Measurements from ENCODE around the gene ERFE.

Gene ERFE

GRCh38 chr2:238130111-238130695 is 28.6 kb upstream of the ERFE start:
- Histone ChIP-seq H3K4me3 (ENCODE audit: insufficient read depth, low read length, poor library complexity, severe bottlenecking) (no peak overlapping the region), H4K20me1 (ENCODE audit: low read depth, low read length) (no peaks in the 10 kb centered on the region), H3K9me2 (replicated peaks; ENCODE audit: insufficient read depth, low read length) (no peaks in the 10 kb centered on the region), H3K4me2 (ENCODE audit: low read depth, low read length, poor library complexity, severe bottlenecking) (no peak overlapping the region), H3K9me3 (ENCODE audit: insufficient read depth, low read length) (0 out of 2 replicates have a peak, but pooled peaks cover 4% of the 10 kb centered on the region), H3K27me3 (ENCODE audit: low read length) (no peaks in the 10 kb centered on the region), H3F3A (ENCODE audit: insufficient read depth) (no peaks in the 10 kb centered on the region), H3K79me2 (ENCODE audit: insufficient read depth, low read length) (no peaks in the 10 kb centered on the region), H3K27ac (ENCODE audit: low read depth, low read length) (no peak overlapping the region), H3K9ac (ENCODE audit: low read length) (no peak overlapping the region), H2AFZ (ENCODE audit: low read depth, low read length, severe bottlenecking) (no peak overlapping the region), H3K36me3 (ENCODE audit: low read length) (no peaks in the 10 kb centered on the region)
- TF ChIP-seq EZH2phosphoT487 (conservative IDR thresholded peaks at IDR 0.05; ENCODE audit: low read length) (no peak), CTCF (IDR thresholded peaks at IDR 0.05; ENCODE audit: insufficient read depth, low read length, poor library complexity, severe bottlenecking) (no peak)

- H3K79me2 ChIP-seq (ENCODE audit: insufficient read depth, low read length), result no peaks in the 10 kb centered on the region
- no peaks in the 10 kb centered on the region for H3K36me3 ChIP-seq (ENCODE audit: low read length)
- 0 out of 2 replicates have a peak, but pooled peaks cover 4% of the 10 kb centered on the region for H3K9me3 ChIP-seq (ENCODE audit: insufficient read depth, low read length)
- H3K27ac ChIP-seq (ENCODE audit: low read depth, low read length), result no peak overlapping the region
- H3K27me3 ChIP-seq (ENCODE audit: low read length), result no peaks in the 10 kb centered on the region
- no peaks in the 10 kb centered on the region for H3K9me2 ChIP-seq (replicated peaks; ENCODE audit: insufficient read depth, low read length)
- no peaks in the 10 kb centered on the region for H3F3A ChIP-seq (ENCODE audit: insufficient read depth)
- TF ChIP-seq CTCF (IDR thresholded peaks at IDR 0.05; ENCODE audit: insufficient read depth, low read length, poor library complexity, severe bottlenecking), result no peak
- TF ChIP-seq EZH2phosphoT487 (conservative IDR thresholded peaks at IDR 0.05; ENCODE audit: low read length), result no peak
- no peak overlapping the region for H3K9ac ChIP-seq (ENCODE audit: low read length)
- H3K4me3 ChIP-seq (ENCODE audit: insufficient read depth, low read length, poor library complexity, severe bottlenecking), result no peak overlapping the region
- H2AFZ ChIP-seq (ENCODE audit: low read depth, low read length, severe bottlenecking), result no peak overlapping the region
- H4K20me1 ChIP-seq (ENCODE audit: low read depth, low read length), result no peaks in the 10 kb centered on the region
- H3K4me2 ChIP-seq (ENCODE audit: low read depth, low read length, poor library complexity, severe bottlenecking), result no peak overlapping the region
Measured at GRCh38 chr2:238130696-238131628, 27.8 kb upstream of the ERFE start.

- Histone ChIP-seq H3K27me3 (ENCODE audit: low read length) (no peaks in the 10 kb centered on the region), H3F3A (ENCODE audit: insufficient read depth) (no peaks in the 10 kb centered on the region), H3K79me2 (ENCODE audit: insufficient read depth, low read length) (no peaks in the 10 kb centered on the region), H3K36me3 (ENCODE audit: low read length) (no peaks in the 10 kb centered on the region), H3K4me3 (ENCODE audit: insufficient read depth, low read length, poor library complexity, severe bottlenecking) (no peak overlapping the region), H4K20me1 (ENCODE audit: low read depth, low read length) (no peaks in the 10 kb centered on the region), H3K9ac (ENCODE audit: low read length) (no peak overlapping the region), H3K9me3 (ENCODE audit: insufficient read depth, low read length) (no peaks in the 10 kb centered on the region), H3K27ac (ENCODE audit: low read depth, low read length) (no peak overlapping the region), H3K9me2 (replicated peaks; ENCODE audit: insufficient read depth, low read length) (no peaks in the 10 kb centered on the region), H3K4me2 (ENCODE audit: low read depth, low read length, poor library complexity, severe bottlenecking) (no peak overlapping the region), H2AFZ (ENCODE audit: low read depth, low read length, severe bottlenecking) (no peak overlapping the region)
- TF ChIP-seq CTCF (IDR thresholded peaks at IDR 0.05; ENCODE audit: insufficient read depth, low read length, poor library complexity, severe bottlenecking), result no peak
- no peak for TF ChIP-seq EZH2phosphoT487 (conservative IDR thresholded peaks at IDR 0.05; ENCODE audit: low read length)
Measured at GRCh38 chr2:238131761-238132462, 26.9 kb upstream of the ERFE start.
